ENCODE measurements around the gene CLK3. TPM values are rescaled to one million over a fixed set of nuclear protein-coding genes. Genes with fewer than 3 reads are reported as not detected.

The CLK3 gene
- total and polyA plus RNA-seq, 10 of the 15 experiments (the other 5 are each of a cell fraction or from before 2014, with no cell fraction given) = 3.3 to 169 (median 66.2) TPM

DNA sequence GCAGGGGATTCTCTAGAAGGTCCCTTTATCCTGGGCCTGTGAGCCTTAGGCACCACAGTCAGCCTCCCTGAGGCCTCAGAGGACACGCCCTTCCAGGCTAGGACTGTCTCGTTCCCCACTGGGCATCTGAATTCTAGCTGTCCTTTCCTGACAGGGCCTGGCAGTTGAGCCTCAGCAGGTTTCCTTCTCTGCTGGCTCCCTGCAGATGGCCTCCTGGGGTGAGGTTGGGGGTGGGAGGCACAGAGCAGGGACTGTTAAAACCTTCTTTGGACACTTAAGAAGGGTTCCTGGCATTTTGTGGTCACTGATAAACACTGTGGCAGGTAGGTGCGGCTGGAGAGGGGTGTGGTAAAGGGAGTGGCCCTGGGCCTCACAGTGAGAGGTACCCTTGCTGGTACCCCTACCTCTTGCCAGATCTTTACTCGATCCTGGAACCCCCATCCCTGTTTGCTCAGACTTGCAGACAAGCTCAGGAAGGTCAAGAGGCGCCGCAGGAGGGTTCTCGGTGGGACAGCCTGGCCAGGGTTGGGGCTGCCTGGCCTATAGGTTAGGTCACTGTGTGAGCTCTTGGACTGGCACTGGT lies 8.5 kb downstream of the CLK3 start:
- H3K36me3 ChIP-seq (ENCODE audit: control insufficient read depth in 2 of 2, insufficient read depth in 2 of 2, low read length in 1 of 2) = peaks cover 81 to 87% of the 10 kb centered on the region in 2 experiments
- peaks cover 37% of the 10 kb centered on the region for H3K4me1 ChIP-seq (ENCODE audit: control insufficient read depth, insufficient read depth, low read length)
- H3K4me3 ChIP-seq = no peak overlapping the region
- DNase-seq (ENCODE audit: low read depth, low spot score) (no peak), FAIRE-seq (no peak), ATAC-seq (no peak)
- H3K9me3 ChIP-seq (replicated peaks; ENCODE audit: control insufficient read depth, insufficient read depth, low read length) = no peaks in the 10 kb centered on the region
- H3K27me3 ChIP-seq (replicated peaks in 1 of 2; ENCODE audit: control insufficient read depth in 2 of 2, insufficient read depth in 2 of 2, low read length in 1 of 2) = no peaks in the 10 kb centered on the region
- ChIA-PET RAD21 (ENCODE audit: unreplicated experiment) (interaction anchor here (1.9 kb wide), 1 partner anchor 10 kb away, joined by 5 read pairs; no protein-coding TSS in a partner anchor), SMC1A (ENCODE audit: uncharacterized antibody, unreplicated experiment) (interaction anchor here (2.0 kb wide), 1 partner anchor 8 kb away, joined by 6 read pairs; no protein-coding TSS in a partner anchor), CTCF (interaction anchor here (1.3 to 18.5 kb wide), 2 partner anchors 12 to 169 kb away, joined by 3 to 206 read pairs; no protein-coding TSS in a partner anchor), POLR2A (no interaction called here)
- H2AFZ ChIP-seq (ENCODE audit: control insufficient read depth, low read depth, low read length) = no peak overlapping the region
- peaks cover 31% of the 10 kb centered on the region for H3K79me2 ChIP-seq (ENCODE audit: control insufficient read depth, insufficient read depth, low read length)
- no peak overlapping the region for H3K4me2 ChIP-seq (ENCODE audit: control insufficient read depth, insufficient read depth)
- BruUV-seq (replicated peaks) = no TSS peak
- peaks cover 18% of the 10 kb centered on the region for H4K20me1 ChIP-seq (ENCODE audit: control insufficient read depth, insufficient read depth)
- intact Hi-C loops (cut with micrococcal nuclease; ENCODE audit: unreplicated experiment) (no loop called here), in situ Hi-C loops (cut with MboI) (loop anchor here (5.0 kb wide), 1 partner anchor 247 kb away; no protein-coding TSS in a partner anchor)
- H3K9ac ChIP-seq (ENCODE audit: control insufficient read depth, insufficient read depth, low read length) = no peak overlapping the region
- TF ChIP-seq TAF1 (IDR thresholded peaks at IDR 0.05; ENCODE audit: borderline replicate concordance, low read depth, low read length) = no peak
- H3K27ac ChIP-seq (ENCODE audit: control insufficient read depth, insufficient read depth) = no peak overlapping the region
- 88% methylated on average over 7 of the region's 7 CpGs for WGBS (ENCODE audit: insufficient coverage, insufficient replicate concordance, low lambda C conversion rate, missing lambda C conversion rate)

- no peaks in the 10 kb centered on the region for H3K27me3 ChIP-seq (replicated peaks in 1 of 2; ENCODE audit: control insufficient read depth in 2 of 2, insufficient read depth in 2 of 2, low read length in 1 of 2)
- peaks cover 33% of the 10 kb centered on the region for H3K4me1 ChIP-seq (ENCODE audit: control insufficient read depth, insufficient read depth, low read length)
- POLR2A ChIA-PET = interaction anchor here (1.9 kb wide), 1 partner anchor 9 kb away, joined by 6 read pairs; no protein-coding TSS in a partner anchor
- H2AFZ ChIP-seq (ENCODE audit: control insufficient read depth, low read depth, low read length) = no peak overlapping the region
- H3K79me2 ChIP-seq (ENCODE audit: control insufficient read depth, insufficient read depth, low read length) = peaks cover 15% of the 10 kb centered on the region
- WGBS (ENCODE audit: insufficient coverage, insufficient replicate concordance, low lambda C conversion rate, missing lambda C conversion rate) = 91% methylated on average over 6 of the region's 6 CpGs
- RAD21 ChIA-PET (ENCODE audit: unreplicated experiment) = interaction anchor here (1.0 to 1.9 kb wide), 2 partner anchors 8 to 80 kb away, joined by 3 to 5 read pairs; no protein-coding TSS in a partner anchor
- DNase-seq (ENCODE audit: low read depth, low spot score) (no peak), FAIRE-seq (no peak), ATAC-seq (no peak)
- H3K36me3 ChIP-seq (ENCODE audit: control insufficient read depth in 2 of 2, insufficient read depth in 2 of 2, low read length in 1 of 2) = peaks cover 70 to 81% of the 10 kb centered on the region in 2 experiments
- no peak overlapping the region for H3K27ac ChIP-seq (ENCODE audit: control insufficient read depth, insufficient read depth)
- no peaks in the 10 kb centered on the region for H3K9me3 ChIP-seq (replicated peaks; ENCODE audit: control insufficient read depth, insufficient read depth, low read length)
- no peak overlapping the region for H3K9ac ChIP-seq (ENCODE audit: control insufficient read depth, insufficient read depth, low read length)
- H4K20me1 ChIP-seq (ENCODE audit: control insufficient read depth, insufficient read depth) = peaks cover 12% of the 10 kb centered on the region
- CTCF ChIA-PET = interaction anchor here (0.5 to 18.5 kb wide), 3 partner anchors 10 to 146 kb away, joined by 3 to 206 read pairs (median 5); no protein-coding TSS in a partner anchor
- SMC1A ChIA-PET (ENCODE audit: uncharacterized antibody, unreplicated experiment) = interaction anchor here (2.1 kb wide), 1 partner anchor 8 kb away, joined by 7 read pairs; no protein-coding TSS in a partner anchor
- in situ Hi-C loops (cut with MboI) (no loop called here), intact Hi-C loops (cut with micrococcal nuclease; ENCODE audit: unreplicated experiment) (no loop called here)
- no TSS peak for BruUV-seq (replicated peaks)
- H3K4me3 ChIP-seq = no peak overlapping the region
- no peak overlapping the region for H3K4me2 ChIP-seq (ENCODE audit: control insufficient read depth, insufficient read depth)
- TF ChIP-seq SREBF2 (IDR thresholded peaks at IDR 0.05; ENCODE audit: low read length) (no peak), USF1 (IDR thresholded peaks at IDR 0.05; ENCODE audit: borderline replicate concordance, extremely low read length, insufficient read depth, low read depth, low read length) (no peak), ZNF207 (IDR thresholded peaks at IDR 0.05; ENCODE audit: borderline replicate concordance) (no peak), PKNOX1 (IDR thresholded peaks at IDR 0.05) (no peak), CHD2 (IDR thresholded peaks at IDR 0.05; ENCODE audit: borderline replicate concordance, low read depth, low read length) (no peak), RUNX3 (IDR thresholded peaks at IDR 0.05; ENCODE audit: low read length) (no peak), SMARCA5 (IDR thresholded peaks at IDR 0.05) (no peak), ZNF274 (IDR thresholded peaks at IDR 0.05; ENCODE audit: insufficient read depth, insufficient read length) (no peak)
- TF ChIP-seq, protein P1, sequence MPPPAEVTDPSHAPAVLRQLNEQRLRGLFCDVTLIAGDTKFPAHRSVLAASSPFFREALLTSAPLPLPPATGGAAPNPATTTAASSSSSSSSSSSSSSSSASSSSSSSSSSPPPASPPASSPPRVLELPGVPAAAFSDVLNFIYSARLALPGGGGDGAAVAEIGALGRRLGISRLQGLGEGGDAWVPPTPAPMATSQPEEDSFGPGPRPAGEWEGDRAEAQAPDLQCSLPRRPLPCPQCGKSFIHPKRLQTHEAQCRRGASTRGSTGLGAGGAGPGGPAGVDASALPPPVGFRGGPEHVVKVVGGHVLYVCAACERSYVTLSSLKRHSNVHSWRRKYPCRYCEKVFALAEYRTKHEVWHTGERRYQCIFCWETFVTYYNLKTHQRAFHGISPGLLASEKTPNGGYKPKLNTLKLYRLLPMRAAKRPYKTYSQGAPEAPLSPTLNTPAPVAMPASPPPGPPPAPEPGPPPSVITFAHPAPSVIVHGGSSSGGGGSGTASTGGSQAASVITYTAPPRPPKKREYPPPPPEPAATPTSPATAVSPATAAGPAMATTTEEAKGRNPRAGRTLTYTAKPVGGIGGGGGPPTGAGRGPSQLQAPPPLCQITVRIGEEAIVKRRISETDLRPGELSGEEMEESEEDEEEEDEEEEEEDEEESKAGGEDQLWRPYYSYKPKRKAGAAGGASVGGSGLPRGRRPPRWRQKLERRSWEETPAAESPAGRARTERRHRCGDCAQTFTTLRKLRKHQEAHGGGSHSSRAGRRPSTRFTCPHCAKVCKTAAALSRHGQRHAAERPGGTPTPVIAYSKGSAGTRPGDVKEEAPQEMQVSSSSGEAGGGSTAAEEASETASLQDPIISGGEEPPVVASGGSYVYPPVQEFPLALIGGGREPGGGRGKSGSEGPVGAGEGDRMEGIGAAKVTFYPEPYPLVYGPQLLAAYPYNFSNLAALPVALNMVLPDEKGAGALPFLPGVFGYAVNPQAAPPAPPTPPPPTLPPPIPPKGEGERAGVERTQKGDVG (CRISPR knock-in tag; IDR thresholded peaks at IDR 0.05) = no peak
Measured at GRCh38 chr15:74625693-74626092, 10.1 kb downstream of the CLK3 start.
